ENCODE measurements around the gene NPC1.
A peak's percentile ranks its signal among the peaks of the same experiment; 100 is the strongest.

NPC1 gene

GRCh38 chr18:23487738-23488570 is 98.4 kb downstream of the NPC1 start:
- DNase-seq (ENCODE audit: low spot score) = peak; percentile 28

- no peak for DNase-seq (ENCODE audit: low spot score)
Observed at GRCh38 chr18:23485386-23485785, 100.9 kb downstream of the NPC1 start.

DNA sequence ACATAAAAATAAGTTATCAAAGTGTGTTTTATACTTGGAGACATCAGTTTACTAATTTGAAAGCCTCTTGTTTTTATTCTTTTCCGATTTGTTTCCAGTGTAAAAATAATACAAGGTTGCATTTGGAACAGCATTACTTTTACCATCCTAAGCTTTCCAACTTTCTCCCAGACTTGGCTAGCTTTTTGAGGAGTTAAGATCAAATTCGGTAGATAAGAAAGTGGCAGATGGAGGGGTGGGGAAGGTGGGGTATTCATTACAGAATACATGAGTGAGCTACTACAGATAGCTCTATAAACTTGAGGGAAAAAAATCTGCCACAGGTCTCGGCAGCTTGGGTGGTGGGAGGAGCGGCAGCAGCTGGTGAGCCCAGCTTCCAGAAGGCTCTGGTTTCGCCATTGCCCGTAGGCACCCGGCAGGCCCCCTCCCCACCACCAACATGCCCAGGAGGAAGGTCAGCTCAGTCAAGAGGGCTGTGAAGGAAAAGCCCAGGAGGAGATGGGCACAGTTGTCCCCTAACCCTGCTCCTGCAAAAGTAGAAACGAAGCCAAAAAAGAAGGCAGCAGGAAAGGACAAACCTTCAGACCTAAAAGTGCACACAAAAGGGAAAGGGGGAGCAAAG is 101.6 kb downstream of the NPC1 start:
- DNase-seq (ENCODE audit: low spot score) = no peak
